GM10266 (cell line): ENCODE results near the gene FMNL2.

Source experiments
- DNase-seq: peaks from one replicate; pipeline ENCODE4 v3.0.0; 2012; ENCODE audit errors: extremely low spot score
- TF ChIP-seq, protein P1 (sequence below): IDR thresholded peaks from 2 replicates; pipeline ENCODE4 v1.5.1; 2012; ENCODE audit warnings: mild to moderate bottlenecking, low read depth; ENCODE audit not compliant: control insufficient read depth, insufficient read depth; ENCODE audit errors: missing control alignments

Gene FMNL2

GRCh38 chr2:152646775-152647174, 311.8 kb downstream of the FMNL2 start:
- TF ChIP-seq, protein P1, sequence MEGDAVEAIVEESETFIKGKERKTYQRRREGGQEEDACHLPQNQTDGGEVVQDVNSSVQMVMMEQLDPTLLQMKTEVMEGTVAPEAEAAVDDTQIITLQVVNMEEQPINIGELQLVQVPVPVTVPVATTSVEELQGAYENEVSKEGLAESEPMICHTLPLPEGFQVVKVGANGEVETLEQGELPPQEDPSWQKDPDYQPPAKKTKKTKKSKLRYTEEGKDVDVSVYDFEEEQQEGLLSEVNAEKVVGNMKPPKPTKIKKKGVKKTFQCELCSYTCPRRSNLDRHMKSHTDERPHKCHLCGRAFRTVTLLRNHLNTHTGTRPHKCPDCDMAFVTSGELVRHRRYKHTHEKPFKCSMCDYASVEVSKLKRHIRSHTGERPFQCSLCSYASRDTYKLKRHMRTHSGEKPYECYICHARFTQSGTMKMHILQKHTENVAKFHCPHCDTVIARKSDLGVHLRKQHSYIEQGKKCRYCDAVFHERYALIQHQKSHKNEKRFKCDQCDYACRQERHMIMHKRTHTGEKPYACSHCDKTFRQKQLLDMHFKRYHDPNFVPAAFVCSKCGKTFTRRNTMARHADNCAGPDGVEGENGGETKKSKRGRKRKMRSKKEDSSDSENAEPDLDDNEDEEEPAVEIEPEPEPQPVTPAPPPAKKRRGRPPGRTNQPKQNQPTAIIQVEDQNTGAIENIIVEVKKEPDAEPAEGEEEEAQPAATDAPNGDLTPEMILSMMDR, result no peak
- DNase-seq, result no peak

DNA sequence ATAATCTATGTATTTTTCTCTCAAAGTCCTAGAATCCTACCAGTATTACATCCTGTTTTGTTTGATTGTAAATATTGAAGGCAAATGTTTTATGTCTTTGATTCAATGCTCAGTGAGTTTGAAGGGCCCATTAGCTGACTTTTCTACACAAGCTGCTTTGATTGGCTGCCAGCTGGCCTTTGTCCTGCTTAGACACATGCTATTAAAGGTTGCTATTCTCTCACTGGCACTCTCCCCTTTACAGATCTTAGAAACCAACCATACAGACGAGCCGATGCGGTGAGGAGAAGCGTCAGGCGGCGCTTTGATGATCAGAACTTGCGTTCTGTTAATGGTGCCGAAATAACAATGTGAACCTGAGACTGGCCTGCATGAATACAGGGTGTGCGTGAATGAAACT, 312.6 kb downstream of the FMNL2 start:
- TF ChIP-seq, protein P1, result no peak
- DNase-seq, result no peak

DNA sequence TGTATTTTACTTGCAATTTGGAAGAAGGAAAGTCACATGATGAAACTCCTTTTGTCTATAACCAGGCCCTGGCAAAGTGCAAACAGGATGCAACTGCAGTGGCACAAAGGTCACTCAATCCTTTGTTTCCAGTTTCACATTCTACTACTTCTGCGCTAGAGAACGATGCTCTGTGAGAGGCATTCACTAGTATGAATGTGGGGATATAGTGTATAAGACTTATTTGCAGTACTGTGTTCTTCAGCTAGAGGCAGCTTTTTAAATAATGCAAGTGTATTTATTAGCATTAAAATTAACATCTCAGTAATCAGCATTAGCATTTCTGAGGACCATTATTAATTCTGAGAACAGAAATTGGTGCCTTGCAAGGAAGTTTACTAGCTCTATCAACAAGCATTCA, 313.4 kb downstream of the FMNL2 start:
- DNase-seq, result no peak
- TF ChIP-seq, protein P1, result peak; percentile 2

DNA sequence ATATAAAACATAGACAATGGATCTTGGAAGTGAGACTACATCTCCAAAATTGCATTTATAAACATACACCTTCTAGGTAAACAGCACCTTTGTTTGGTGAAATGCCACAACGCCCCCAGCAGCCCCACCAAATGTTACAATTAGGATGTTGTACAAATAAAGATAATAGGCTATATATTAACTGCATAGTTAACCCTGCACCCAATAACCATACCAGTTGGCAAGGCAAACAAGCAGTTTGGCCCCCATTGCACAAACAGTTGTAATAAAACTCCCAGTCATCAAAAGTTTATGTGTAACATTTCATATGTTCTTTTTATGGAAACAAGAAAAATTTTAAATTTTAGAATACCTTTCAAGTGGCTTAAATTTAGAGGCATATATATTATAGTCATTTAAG, 315.0 kb downstream of the FMNL2 start:
- TF ChIP-seq, protein P1, result no peak
- DNase-seq, result no peak

GRCh38 chr2:152650768-152651371, 315.9 kb downstream of the FMNL2 start:
- no peak for DNase-seq
- TF ChIP-seq, protein P1, result no peak

DNA sequence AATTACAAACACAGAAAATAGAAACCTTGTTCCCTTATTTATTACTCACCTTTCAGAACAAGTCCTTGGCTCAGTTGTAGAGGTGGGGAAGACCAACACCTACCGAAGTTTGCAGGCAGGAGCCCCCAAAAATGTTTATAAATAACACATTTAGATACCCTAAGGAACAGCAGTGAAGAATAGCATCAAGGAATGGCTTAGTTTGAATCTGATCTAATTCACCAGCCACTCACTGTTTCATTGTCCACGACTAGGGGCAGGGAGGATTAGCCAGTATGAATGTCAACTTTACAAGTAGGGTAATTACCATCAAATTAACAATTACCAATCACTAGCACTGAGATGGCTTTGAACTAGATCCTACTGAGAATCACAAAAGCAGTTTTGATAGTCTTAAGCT, 316.9 kb downstream of the FMNL2 start:
- TF ChIP-seq, protein P1, result no peak
- DNase-seq, result no peak

DNA sequence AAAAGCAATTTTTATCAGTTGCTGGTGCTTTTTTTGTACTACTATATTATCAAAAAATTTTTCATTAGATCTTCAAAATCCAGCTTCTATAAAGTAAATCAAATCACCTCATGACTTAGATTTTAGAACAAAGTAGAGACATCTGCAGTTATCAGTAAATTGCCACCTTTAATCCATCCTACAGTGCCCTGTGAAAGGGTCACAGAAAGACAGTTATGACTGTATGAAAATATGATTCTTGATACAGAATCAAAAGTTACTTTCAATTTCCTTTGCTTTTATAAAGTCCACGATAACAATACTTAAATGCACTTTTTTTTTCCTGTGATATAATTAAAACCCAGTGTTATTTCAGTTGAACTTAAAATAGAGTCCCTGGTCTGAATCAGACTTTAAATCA, 320.9 kb downstream of the FMNL2 start:
- no peak for DNase-seq
- TF ChIP-seq, protein P1, result no peak
